Measurements from ENCODE around the gene MED25. TPM values are rescaled to one million over a fixed set of nuclear protein-coding genes. Genes with fewer than 3 reads are reported as not detected.

The MED25 gene
- total and polyA plus RNA-seq, 2 of the 8 experiments (the other 6 are each of a cell fraction or from before 2014, with no cell fraction given), result 21.6 to 71.4 TPM

DNA sequence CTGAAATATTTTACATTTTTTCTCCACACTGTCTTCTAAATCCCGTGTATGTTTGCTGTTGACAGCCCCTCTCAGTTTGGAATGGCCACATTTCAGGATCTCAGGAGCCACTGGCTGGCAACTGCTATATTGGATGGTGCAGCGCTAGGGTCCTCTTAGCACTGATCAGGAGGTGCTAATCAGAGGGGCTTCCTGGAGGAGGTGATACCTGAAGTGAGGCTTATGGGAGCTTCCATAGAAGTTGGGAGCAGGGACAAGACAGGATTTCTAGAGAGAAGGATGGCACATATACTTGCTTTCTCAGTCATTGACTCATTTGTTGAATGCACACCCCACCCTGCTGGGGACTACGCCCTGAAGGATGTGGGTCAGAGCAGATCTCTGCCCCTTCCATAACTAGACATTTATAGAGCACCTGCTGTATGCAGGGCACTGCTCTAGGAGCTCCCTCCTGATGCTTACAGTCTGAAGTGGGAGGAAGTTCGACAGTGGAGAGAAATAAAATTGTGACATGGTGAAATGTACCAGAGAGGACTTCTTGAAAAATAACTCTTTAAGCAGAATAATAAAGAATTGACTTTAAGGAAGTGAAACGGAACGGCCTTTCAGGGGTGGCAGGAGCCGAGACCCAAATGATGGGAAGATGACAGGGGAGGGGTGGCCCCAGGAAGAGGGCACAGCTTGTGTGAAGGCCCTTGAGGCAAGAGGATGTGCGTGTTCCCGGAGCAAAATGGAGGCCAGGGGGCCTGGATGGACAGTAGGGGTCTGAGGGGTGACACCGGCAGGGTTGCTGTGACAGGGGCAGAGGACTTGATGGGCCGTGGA is 38.1 kb upstream of the MED25 start (continued):
- TF ChIP-seq, protein P1, sequence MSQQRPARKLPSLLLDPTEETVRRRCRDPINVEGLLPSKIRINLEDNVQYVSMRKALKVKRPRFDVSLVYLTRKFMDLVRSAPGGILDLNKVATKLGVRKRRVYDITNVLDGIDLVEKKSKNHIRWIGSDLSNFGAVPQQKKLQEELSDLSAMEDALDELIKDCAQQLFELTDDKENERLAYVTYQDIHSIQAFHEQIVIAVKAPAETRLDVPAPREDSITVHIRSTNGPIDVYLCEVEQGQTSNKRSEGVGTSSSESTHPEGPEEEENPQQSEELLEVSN (IDR thresholded peaks at IDR 0.05), result no peak
- TF ChIP-seq JUN (IDR thresholded peaks at IDR 0.05; ENCODE audit: low read depth, low read length) (no peak), SUZ12 (IDR thresholded peaks at IDR 0.05; ENCODE audit: low read length) (no peak), KDM5A (IDR thresholded peaks at IDR 0.05; ENCODE audit: low read length) (no peak), HDAC2 (IDR thresholded peaks at IDR 0.05; ENCODE audit: borderline replicate concordance in 1 of 2, low read depth in 2 of 2, low read length in 2 of 2) (no peak), EP300 (IDR thresholded peaks at IDR 0.05; ENCODE audit: borderline replicate concordance in 1 of 2, low read depth in 2 of 2, low read length in 2 of 2) (no peak)
- TF ChIP-seq, protein P2, sequence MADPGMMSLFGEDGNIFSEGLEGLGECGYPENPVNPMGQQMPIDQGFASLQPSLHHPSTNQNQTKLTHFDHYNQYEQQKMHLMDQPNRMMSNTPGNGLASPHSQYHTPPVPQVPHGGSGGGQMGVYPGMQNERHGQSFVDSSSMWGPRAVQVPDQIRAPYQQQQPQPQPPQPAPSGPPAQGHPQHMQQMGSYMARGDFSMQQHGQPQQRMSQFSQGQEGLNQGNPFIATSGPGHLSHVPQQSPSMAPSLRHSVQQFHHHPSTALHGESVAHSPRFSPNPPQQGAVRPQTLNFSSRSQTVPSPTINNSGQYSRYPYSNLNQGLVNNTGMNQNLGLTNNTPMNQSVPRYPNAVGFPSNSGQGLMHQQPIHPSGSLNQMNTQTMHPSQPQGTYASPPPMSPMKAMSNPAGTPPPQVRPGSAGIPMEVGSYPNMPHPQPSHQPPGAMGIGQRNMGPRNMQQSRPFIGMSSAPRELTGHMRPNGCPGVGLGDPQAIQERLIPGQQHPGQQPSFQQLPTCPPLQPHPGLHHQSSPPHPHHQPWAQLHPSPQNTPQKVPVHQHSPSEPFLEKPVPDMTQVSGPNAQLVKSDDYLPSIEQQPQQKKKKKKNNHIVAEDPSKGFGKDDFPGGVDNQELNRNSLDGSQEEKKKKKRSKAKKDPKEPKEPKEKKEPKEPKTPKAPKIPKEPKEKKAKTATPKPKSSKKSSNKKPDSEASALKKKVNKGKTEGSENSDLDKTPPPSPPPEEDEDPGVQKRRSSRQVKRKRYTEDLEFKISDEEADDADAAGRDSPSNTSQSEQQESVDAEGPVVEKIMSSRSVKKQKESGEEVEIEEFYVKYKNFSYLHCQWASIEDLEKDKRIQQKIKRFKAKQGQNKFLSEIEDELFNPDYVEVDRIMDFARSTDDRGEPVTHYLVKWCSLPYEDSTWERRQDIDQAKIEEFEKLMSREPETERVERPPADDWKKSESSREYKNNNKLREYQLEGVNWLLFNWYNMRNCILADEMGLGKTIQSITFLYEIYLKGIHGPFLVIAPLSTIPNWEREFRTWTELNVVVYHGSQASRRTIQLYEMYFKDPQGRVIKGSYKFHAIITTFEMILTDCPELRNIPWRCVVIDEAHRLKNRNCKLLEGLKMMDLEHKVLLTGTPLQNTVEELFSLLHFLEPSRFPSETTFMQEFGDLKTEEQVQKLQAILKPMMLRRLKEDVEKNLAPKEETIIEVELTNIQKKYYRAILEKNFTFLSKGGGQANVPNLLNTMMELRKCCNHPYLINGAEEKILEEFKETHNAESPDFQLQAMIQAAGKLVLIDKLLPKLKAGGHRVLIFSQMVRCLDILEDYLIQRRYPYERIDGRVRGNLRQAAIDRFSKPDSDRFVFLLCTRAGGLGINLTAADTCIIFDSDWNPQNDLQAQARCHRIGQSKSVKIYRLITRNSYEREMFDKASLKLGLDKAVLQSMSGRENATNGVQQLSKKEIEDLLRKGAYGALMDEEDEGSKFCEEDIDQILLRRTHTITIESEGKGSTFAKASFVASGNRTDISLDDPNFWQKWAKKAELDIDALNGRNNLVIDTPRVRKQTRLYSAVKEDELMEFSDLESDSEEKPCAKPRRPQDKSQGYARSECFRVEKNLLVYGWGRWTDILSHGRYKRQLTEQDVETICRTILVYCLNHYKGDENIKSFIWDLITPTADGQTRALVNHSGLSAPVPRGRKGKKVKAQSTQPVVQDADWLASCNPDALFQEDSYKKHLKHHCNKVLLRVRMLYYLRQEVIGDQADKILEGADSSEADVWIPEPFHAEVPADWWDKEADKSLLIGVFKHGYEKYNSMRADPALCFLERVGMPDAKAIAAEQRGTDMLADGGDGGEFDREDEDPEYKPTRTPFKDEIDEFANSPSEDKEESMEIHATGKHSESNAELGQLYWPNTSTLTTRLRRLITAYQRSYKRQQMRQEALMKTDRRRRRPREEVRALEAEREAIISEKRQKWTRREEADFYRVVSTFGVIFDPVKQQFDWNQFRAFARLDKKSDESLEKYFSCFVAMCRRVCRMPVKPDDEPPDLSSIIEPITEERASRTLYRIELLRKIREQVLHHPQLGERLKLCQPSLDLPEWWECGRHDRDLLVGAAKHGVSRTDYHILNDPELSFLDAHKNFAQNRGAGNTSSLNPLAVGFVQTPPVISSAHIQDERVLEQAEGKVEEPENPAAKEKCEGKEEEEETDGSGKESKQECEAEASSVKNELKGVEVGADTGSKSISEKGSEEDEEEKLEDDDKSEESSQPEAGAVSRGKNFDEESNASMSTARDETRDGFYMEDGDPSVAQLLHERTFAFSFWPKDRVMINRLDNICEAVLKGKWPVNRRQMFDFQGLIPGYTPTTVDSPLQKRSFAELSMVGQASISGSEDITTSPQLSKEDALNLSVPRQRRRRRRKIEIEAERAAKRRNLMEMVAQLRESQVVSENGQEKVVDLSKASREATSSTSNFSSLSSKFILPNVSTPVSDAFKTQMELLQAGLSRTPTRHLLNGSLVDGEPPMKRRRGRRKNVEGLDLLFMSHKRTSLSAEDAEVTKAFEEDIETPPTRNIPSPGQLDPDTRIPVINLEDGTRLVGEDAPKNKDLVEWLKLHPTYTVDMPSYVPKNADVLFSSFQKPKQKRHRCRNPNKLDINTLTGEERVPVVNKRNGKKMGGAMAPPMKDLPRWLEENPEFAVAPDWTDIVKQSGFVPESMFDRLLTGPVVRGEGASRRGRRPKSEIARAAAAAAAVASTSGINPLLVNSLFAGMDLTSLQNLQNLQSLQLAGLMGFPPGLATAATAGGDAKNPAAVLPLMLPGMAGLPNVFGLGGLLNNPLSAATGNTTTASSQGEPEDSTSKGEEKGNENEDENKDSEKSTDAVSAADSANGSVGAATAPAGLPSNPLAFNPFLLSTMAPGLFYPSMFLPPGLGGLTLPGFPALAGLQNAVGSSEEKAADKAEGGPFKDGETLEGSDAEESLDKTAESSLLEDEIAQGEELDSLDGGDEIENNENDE (IDR thresholded peaks at IDR 0.05; ENCODE audit: insufficient replicate concordance, low read length), result no peak
